ENCODE measurements around the gene SNX17. TPM values are rescaled to one million over a fixed set of nuclear protein-coding genes. Genes with fewer than 3 reads are reported as not detected.
"Not testable (repeated sequence)": the region's sequence is repeated elsewhere in the genome, so short reads cannot be mapped to it uniquely, and the experiment has no call there.

SNX17 gene
- total RNA-seq, 1 experiment from 2014 or later: 109 TPM

DNA sequence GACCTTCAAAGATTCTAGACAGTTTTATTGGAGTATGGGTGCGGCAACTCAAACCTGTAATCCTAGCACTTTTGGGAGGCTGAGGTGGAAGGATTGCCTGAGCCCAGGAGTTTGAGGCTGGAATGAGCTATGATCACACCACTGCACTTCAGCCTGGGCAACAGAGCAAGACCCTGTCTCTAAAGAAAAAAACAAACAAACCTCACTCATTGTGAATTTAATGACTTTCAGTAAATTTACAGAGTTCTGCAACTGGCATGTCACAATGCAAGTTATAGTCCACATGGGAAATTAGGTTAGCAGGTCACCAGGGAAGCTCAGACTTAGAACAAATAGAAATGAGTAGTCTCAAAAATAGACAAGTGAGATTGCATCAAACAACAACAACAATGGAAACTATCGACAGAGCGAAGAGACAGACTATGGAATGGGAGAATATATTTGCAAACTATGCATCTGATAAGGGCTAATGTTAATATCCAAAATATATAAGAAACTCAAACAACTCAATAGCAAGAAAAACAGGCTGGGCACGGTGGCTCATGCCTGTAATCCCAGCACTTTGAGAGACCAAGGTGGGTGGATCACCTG is 51.3 kb downstream of the SNX17 start:
- POLR2A ChIA-PET (ENCODE audit: low non-redundant PET): no interaction called here

DNA sequence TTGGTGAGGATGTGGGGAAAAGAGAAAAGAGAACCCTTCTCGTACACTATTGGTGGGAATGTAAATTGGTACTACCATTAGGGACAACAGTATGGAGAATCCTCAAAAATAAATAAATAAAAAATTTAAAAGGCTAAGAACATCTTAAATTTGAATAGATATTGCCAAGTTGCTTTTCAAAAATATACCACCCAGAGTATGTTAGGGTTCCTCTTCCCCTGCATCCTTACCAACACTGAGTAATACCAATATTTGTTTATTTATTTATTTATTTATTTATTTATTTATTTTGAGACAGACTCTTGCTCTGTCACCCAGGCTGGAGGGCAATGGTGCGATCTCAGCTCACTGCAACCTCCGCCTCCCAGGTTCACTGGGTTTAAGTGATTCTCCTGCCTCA is 52.5 kb downstream of the SNX17 start:
- no peak for DNase-seq (ENCODE audit: low spot score)
- POLR2A ChIA-PET (ENCODE audit: low non-redundant PET): no interaction called here

More for the DNA sequence above, 51.3 kb downstream of the SNX17 start:
- no peaks in the 10 kb centered on the region for H3K9me3 ChIP-seq (ENCODE audit: low read depth, low read length, poor library complexity, severe bottlenecking)
- H3K4me1 ChIP-seq (ENCODE audit: insufficient read depth, low read length, poor library complexity, severe bottlenecking): no peaks in the 10 kb centered on the region
- no peak overlapping the region for H3K4me3 ChIP-seq (ENCODE audit: low read depth, low read length, poor library complexity, severe bottlenecking)
- TF ChIP-seq, protein P1, sequence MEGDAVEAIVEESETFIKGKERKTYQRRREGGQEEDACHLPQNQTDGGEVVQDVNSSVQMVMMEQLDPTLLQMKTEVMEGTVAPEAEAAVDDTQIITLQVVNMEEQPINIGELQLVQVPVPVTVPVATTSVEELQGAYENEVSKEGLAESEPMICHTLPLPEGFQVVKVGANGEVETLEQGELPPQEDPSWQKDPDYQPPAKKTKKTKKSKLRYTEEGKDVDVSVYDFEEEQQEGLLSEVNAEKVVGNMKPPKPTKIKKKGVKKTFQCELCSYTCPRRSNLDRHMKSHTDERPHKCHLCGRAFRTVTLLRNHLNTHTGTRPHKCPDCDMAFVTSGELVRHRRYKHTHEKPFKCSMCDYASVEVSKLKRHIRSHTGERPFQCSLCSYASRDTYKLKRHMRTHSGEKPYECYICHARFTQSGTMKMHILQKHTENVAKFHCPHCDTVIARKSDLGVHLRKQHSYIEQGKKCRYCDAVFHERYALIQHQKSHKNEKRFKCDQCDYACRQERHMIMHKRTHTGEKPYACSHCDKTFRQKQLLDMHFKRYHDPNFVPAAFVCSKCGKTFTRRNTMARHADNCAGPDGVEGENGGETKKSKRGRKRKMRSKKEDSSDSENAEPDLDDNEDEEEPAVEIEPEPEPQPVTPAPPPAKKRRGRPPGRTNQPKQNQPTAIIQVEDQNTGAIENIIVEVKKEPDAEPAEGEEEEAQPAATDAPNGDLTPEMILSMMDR (conservative IDR thresholded peaks at IDR 0.05; ENCODE audit: low read depth, low read length): no peak
- TF ChIP-seq EZH2 (IDR thresholded peaks at IDR 0.05; ENCODE audit: borderline replicate concordance, low read depth, low read length, poor library complexity, severe bottlenecking): no peak
- intact Hi-C loops (cut with micrococcal nuclease; ENCODE audit: unreplicated experiment): no loop called here
- no peak overlapping the region for H3K27ac ChIP-seq (ENCODE audit: low read depth, low read length, poor library complexity, severe bottlenecking)
- BruUV-seq (replicated peaks): no TSS peak
- CTCF ChIA-PET: no interaction called here
- no peak for DNase-seq (ENCODE audit: low spot score)
- H3K27me3 ChIP-seq (replicated peaks; ENCODE audit: insufficient read depth, low read depth, low read length, poor library complexity): no peaks in the 10 kb centered on the region
- H3K36me3 ChIP-seq (ENCODE audit: insufficient read depth, low read length, poor library complexity, severe bottlenecking): no peaks in the 10 kb centered on the region

DNA sequence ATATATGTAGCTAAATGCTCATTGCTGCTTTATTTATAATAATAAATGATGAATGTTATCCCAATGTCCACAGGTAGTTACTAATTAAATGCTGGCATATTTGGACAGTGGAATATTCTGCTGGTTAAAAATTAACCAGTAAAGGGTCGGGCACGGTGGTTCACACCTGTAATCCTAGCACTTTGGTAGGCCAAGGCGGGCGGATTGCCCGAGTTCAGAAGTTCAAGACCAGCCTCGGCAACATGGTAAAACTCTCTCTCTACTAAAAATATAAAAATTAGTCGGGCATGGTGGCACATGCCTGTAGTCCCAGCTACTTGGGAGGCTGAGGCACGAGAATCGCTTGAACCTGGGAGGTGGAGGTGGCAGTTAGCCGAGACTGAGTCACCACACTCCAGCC is 54.6 kb downstream of the SNX17 start:
- H3K9me3 ChIP-seq (ENCODE audit: low read depth, low read length, poor library complexity, severe bottlenecking); BruUV-seq (replicated peaks); H3K36me3 ChIP-seq (ENCODE audit: insufficient read depth, low read length, poor library complexity, severe bottlenecking); H3K27me3 ChIP-seq (replicated peaks; ENCODE audit: insufficient read depth, low read depth, low read length, poor library complexity); H3K27ac ChIP-seq (ENCODE audit: low read depth, low read length, poor library complexity, severe bottlenecking); H3K4me3 ChIP-seq (ENCODE audit: low read depth, low read length, poor library complexity, severe bottlenecking); CTCF ChIA-PET; H3K4me1 ChIP-seq (ENCODE audit: insufficient read depth, low read length, poor library complexity, severe bottlenecking); intact Hi-C loops (cut with micrococcal nuclease; ENCODE audit: unreplicated experiment); DNase-seq (ENCODE audit: low spot score): not testable (repeated sequence)
- POLR2A ChIA-PET (ENCODE audit: low non-redundant PET): interaction anchor here (0.7 kb wide), 1 partner anchor 15 kb away, joined by 6 read pairs; the partner anchor contains the start of gene PPM1G

More for the DNA sequence above, 52.5 kb downstream of the SNX17 start:
- H3K4me1 ChIP-seq (ENCODE audit: insufficient read depth, low read length, poor library complexity, severe bottlenecking): no peaks in the 10 kb centered on the region
- CTCF ChIA-PET: no interaction called here
- TF ChIP-seq EZH2 (IDR thresholded peaks at IDR 0.05; ENCODE audit: borderline replicate concordance, low read depth, low read length, poor library complexity, severe bottlenecking): no peak
- TF ChIP-seq, protein P1 (conservative IDR thresholded peaks at IDR 0.05; ENCODE audit: low read depth, low read length): no peak
- BruUV-seq (replicated peaks): no TSS peak
- H3K36me3 ChIP-seq (ENCODE audit: insufficient read depth, low read length, poor library complexity, severe bottlenecking): no peaks in the 10 kb centered on the region
- no peak overlapping the region for H3K4me3 ChIP-seq (ENCODE audit: low read depth, low read length, poor library complexity, severe bottlenecking)
- no peaks in the 10 kb centered on the region for H3K9me3 ChIP-seq (ENCODE audit: low read depth, low read length, poor library complexity, severe bottlenecking)
- intact Hi-C loops (cut with micrococcal nuclease; ENCODE audit: unreplicated experiment): no loop called here
- H3K27ac ChIP-seq (ENCODE audit: low read depth, low read length, poor library complexity, severe bottlenecking): no peak overlapping the region
- no peaks in the 10 kb centered on the region for H3K27me3 ChIP-seq (replicated peaks; ENCODE audit: insufficient read depth, low read depth, low read length, poor library complexity)

Other genes with a start within 250 kb of the SNX17 start
- 0.22 TPM in 1 of 2 replicates, not detected in the other for gene ABHD1, start 246.8 kb upstream of the SNX17 start, total RNA-seq (2021)
- 52.7 and 53.8 TPM in 2 replicates for gene PREB, start 236.0 kb upstream of the SNX17 start, total RNA-seq (2021)
- not detected in 2 replicates for gene PRR30, start 231.2 kb upstream of the SNX17 start, total RNA-seq (2021)
- gene TCF23, start 221.6 kb upstream of the SNX17 start, total RNA-seq (2021): not detected in 2 replicates
- 106 and 107 TPM in 2 replicates for gene ATRAID, start 158.6 kb upstream of the SNX17 start, total RNA-seq (2021)
- 366 and 515 TPM in 2 replicates for gene SLC5A6, start 158.3 kb upstream of the SNX17 start, total RNA-seq (2021)
- 194 and 210 TPM in 2 replicates for gene CAD, start 153.2 kb upstream of the SNX17 start, total RNA-seq (2021)
- 45.0 and 45.6 TPM in 2 replicates for gene SLC30A3, start 107.6 kb upstream of the SNX17 start, total RNA-seq (2021)
- gene DNAJC5G, start 95.2 kb upstream of the SNX17 start, total RNA-seq (2021): 2.4 and 2.7 TPM in 2 replicates
- gene TRIM54, start 88.2 kb upstream of the SNX17 start, total RNA-seq (2021): 2.2 and 2.8 TPM in 2 replicates
- gene UCN, start 62.2 kb upstream of the SNX17 start, total RNA-seq (2021): 0.64 and 0.68 TPM in 2 replicates
- 63.4 and 66.3 TPM in 2 replicates for gene MPV17, start 47.5 kb upstream of the SNX17 start, total RNA-seq (2021)
- 85.7 and 89.3 TPM in 2 replicates for gene GTF3C2, start 13.9 kb upstream of the SNX17 start, total RNA-seq (2021)
- gene EIF2B4, start 278 bp upstream of the SNX17 start, total RNA-seq (2021): 68.8 and 74.7 TPM in 2 replicates
- 21.3 and 22.3 TPM in 2 replicates for gene ZNF513, start 10.1 kb downstream of the SNX17 start, total RNA-seq (2021)
- gene PPM1G, start 39.0 kb downstream of the SNX17 start, total RNA-seq (2021): 147 and 155 TPM in 2 replicates
- gene NRBP1, start 58.0 kb downstream of the SNX17 start, total RNA-seq (2021): 86.3 and 93.0 TPM in 2 replicates
- 2.6 and 3.4 TPM in 2 replicates for gene KRTCAP3, start 71.8 kb downstream of the SNX17 start, total RNA-seq (2021)
- gene IFT172, start 119.1 kb downstream of the SNX17 start, total RNA-seq (2021): 42.2 and 50.4 TPM in 2 replicates
- 1.3 and 3.1 TPM in 2 replicates for gene FNDC4, start 124.6 kb downstream of the SNX17 start, total RNA-seq (2021)
- gene GCKR, start 126.2 kb downstream of the SNX17 start, total RNA-seq (2021): not detected in 2 replicates
- gene ZNF512, start 212.4 kb downstream of the SNX17 start, total RNA-seq (2021): 61.3 TPM in 2 replicates

Measured in A673 (cell line).